Panc1 (cell line): ENCODE measurements around the gene PKLR. TPM values are rescaled to one million over a fixed set of nuclear protein-coding genes. Genes with fewer than 3 reads are reported as not detected.

Experiments used
- ATAC-seq: fragments of 200-7000 bp; cut with Tn5 transposase; 2 replicates; pipeline ENCODE4 v1.9.1; 2020; ENCODE audit warnings: mild to moderate bottlenecking, moderate library complexity
- BruUV-seq: library from RNA; stranded (reverse); fragments of 400-500 nt; replicated peaks from 2 replicates; lab custom pipeline; 2021; lab: Mats Ljungman, UMichigan
- CTCF ChIA-PET: fragments of 300-600 bp; sonication (Branson Sonifier 250); formaldehyde crosslinking; loops from one replicate; lab custom pipeline; 2022; ENCODE audit warnings: antibody characterized with exemption; lab: Charles Lee
- POLR2A ChIA-PET: fragments of 300-600 bp; sonication (Branson Sonifier 250); formaldehyde crosslinking; loops from one replicate; lab custom pipeline; 2022; ENCODE audit warnings: antibody characterized with exemption; lab: Charles Lee
- DNase-seq: peaks from one replicate; pipeline ENCODE4 v3.0.0-alpha.2; 2010; ENCODE audit warnings: low read depth, low spot score
- H3K27ac ChIP-seq: 2 replicates; pipeline ENCODE4 v1.5.1; 2011; ENCODE audit warnings: mild to moderate bottlenecking, low read length, inconsistent platforms
- H3K27me3 ChIP-seq: fragments of 200-500 bp; sonication (Bioruptor generic); 2 replicates; pipeline ENCODE4 v1.6.0; 2014; ENCODE audit warnings: low read length, inconsistent platforms; ENCODE audit not compliant: control insufficient read depth, insufficient read depth
- H3K36me3 ChIP-seq: fragments of 200-500 bp; sonication (Bioruptor generic); 2 replicates; pipeline ENCODE4 v1.5.1; 2014; ENCODE audit warnings: inconsistent platforms, mild to moderate bottlenecking, low read length, moderate library complexity; ENCODE audit not compliant: control insufficient read depth, insufficient read depth
- H3K4me1 ChIP-seq: 2 replicates; pipeline ENCODE4 v1.5.1; 2011; ENCODE audit warnings: inconsistent platforms, mild to moderate bottlenecking, low read length, moderate library complexity; ENCODE audit not compliant: control insufficient read depth, insufficient read depth
- H3K4me3 ChIP-seq, 2 experiments: 2 replicates each; pipeline ENCODE4 v1.5.1; 2011 to 2012; ENCODE audit warnings: low read depth in 2 of 2, low read length in 2 of 2, mild to moderate bottlenecking in 2 of 2, inconsistent platforms in 1 of 2, moderate library complexity in 1 of 2
- H3K9me3 ChIP-seq: fragments of 200-500 bp; sonication (Bioruptor generic); 2 replicates; pipeline ENCODE4 v1.5.1; 2014; ENCODE audit warnings: low read depth, mild to moderate bottlenecking, inconsistent platforms, low read length, moderate library complexity; ENCODE audit not compliant: control insufficient read depth, insufficient read depth
- POLR2AphosphoS5 ChIP-seq: IDR thresholded peaks from 2 replicates; pipeline ENCODE4 v1.6.1; 2012; ENCODE audit warnings: mild to moderate bottlenecking, low read depth, low read length, moderate library complexity
- SIN3A ChIP-seq: IDR thresholded peaks from 2 replicates; pipeline ENCODE4 v1.6.1; 2012; ENCODE audit warnings: low read depth, mild to moderate bottlenecking, low read length, moderate library complexity, borderline replicate concordance; ENCODE audit not compliant: insufficient read depth
- TCF7L2 ChIP-seq: IDR thresholded peaks from 2 replicates; pipeline ENCODE4 v1.6.1; 2011; ENCODE audit warnings: mild to moderate bottlenecking, low read depth, low read length, inconsistent platforms
- in situ Hi-C: cut with HindIII; loops from 2 replicates; pipeline ENCODE4 v1.10.0; 2016; ENCODE audit warnings: low sequenced_read_pairs, low pct_unique_long_range_greater_than_20kb
- intact Hi-C: fragments of 100-400 bp; cut with micrococcal nuclease; formaldehyde crosslinking; loops from one replicate; pipeline ENCODE4 v1.10.0; 2022; ENCODE audit not compliant: unreplicated experiment
- total RNA-seq: library from RNA; stranded (reverse); gene quantifications from one replicate; pipeline ENCODE4 v1.2.1, GENCODE V29; 2021; ENCODE audit not compliant: unreplicated experiment
- TF ChIP-seq, protein P1 (sequence below): fragments of 450-650 bp; IDR thresholded peaks from 2 replicates; pipeline ENCODE4 v1.5.1; 2017; ENCODE audit warnings: mild to moderate bottlenecking
- TF ChIP-seq, protein P2 (sequence below), 2 experiments: IDR thresholded peaks; 2 replicates each; pipeline ENCODE4 v1.6.1; 2011 to 2012; ENCODE audit warnings: low read depth in 2 of 2, control low read depth in 1 of 2, low read length in 1 of 2, mild to moderate bottlenecking in 1 of 2, moderate library complexity in 1 of 2; ENCODE audit not compliant: insufficient read depth in 1 of 2

PKLR gene
- total RNA-seq, 1 experiment from 2014 or later: 0.13 TPM

GRCh38 chr1:155326631-155327037, 25.4 kb upstream of the PKLR start:
- H3K9me3 ChIP-seq: no peaks in the 10 kb centered on the region
- H3K36me3 ChIP-seq: no peaks in the 10 kb centered on the region; the same call in none of the 2 replicates
- H3K4me3 ChIP-seq: no peak overlapping the region
- BruUV-seq: no TSS peak
- DNase-seq (no peak), ATAC-seq (no peak)
- intact Hi-C loops (no loop called here), in situ Hi-C loops (no loop called here)
- no peaks in the 10 kb centered on the region for H3K27me3 ChIP-seq
- peaks cover 30% of the 10 kb centered on the region for H3K4me1 ChIP-seq
- ChIA-PET CTCF (no interaction called here), POLR2A (interaction anchor here (0.5 kb wide), 1 partner anchor 223 kb away, joined by 3 read pairs; no protein-coding TSS in a partner anchor)
- H3K27ac ChIP-seq: no peak overlapping the region
- TF ChIP-seq, protein P1, sequence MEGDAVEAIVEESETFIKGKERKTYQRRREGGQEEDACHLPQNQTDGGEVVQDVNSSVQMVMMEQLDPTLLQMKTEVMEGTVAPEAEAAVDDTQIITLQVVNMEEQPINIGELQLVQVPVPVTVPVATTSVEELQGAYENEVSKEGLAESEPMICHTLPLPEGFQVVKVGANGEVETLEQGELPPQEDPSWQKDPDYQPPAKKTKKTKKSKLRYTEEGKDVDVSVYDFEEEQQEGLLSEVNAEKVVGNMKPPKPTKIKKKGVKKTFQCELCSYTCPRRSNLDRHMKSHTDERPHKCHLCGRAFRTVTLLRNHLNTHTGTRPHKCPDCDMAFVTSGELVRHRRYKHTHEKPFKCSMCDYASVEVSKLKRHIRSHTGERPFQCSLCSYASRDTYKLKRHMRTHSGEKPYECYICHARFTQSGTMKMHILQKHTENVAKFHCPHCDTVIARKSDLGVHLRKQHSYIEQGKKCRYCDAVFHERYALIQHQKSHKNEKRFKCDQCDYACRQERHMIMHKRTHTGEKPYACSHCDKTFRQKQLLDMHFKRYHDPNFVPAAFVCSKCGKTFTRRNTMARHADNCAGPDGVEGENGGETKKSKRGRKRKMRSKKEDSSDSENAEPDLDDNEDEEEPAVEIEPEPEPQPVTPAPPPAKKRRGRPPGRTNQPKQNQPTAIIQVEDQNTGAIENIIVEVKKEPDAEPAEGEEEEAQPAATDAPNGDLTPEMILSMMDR: no peak
- TF ChIP-seq POLR2AphosphoS5 (no peak), SIN3A (no peak), TCF7L2 (no peak)
- TF ChIP-seq, protein P2, sequence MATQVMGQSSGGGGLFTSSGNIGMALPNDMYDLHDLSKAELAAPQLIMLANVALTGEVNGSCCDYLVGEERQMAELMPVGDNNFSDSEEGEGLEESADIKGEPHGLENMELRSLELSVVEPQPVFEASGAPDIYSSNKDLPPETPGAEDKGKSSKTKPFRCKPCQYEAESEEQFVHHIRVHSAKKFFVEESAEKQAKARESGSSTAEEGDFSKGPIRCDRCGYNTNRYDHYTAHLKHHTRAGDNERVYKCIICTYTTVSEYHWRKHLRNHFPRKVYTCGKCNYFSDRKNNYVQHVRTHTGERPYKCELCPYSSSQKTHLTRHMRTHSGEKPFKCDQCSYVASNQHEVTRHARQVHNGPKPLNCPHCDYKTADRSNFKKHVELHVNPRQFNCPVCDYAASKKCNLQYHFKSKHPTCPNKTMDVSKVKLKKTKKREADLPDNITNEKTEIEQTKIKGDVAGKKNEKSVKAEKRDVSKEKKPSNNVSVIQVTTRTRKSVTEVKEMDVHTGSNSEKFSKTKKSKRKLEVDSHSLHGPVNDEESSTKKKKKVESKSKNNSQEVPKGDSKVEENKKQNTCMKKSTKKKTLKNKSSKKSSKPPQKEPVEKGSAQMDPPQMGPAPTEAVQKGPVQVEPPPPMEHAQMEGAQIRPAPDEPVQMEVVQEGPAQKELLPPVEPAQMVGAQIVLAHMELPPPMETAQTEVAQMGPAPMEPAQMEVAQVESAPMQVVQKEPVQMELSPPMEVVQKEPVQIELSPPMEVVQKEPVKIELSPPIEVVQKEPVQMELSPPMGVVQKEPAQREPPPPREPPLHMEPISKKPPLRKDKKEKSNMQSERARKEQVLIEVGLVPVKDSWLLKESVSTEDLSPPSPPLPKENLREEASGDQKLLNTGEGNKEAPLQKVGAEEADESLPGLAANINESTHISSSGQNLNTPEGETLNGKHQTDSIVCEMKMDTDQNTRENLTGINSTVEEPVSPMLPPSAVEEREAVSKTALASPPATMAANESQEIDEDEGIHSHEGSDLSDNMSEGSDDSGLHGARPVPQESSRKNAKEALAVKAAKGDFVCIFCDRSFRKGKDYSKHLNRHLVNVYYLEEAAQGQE (IDR thresholded peaks at IDR 0.05; ENCODE audit: insufficient read depth in 1 of 2, low read depth in 2 of 2, low read length in 1 of 2): no peak

GRCh38 chr1:155326020-155326526, 24.8 kb upstream of the PKLR start:
- POLR2A ChIA-PET: interaction anchor here (0.7 kb wide), 1 partner anchor 333 kb away, joined by 4 read pairs; no protein-coding TSS in a partner anchor
- H3K27ac ChIP-seq: peak overlapping the region; percentile 95
- H3K4me3 ChIP-seq: peak overlapping the region; percentile 92 to 96
- H3K27me3 ChIP-seq: no peaks in the 10 kb centered on the region
- intact Hi-C loops: no loop called here
- DNase-seq: no peak
- BruUV-seq: no TSS peak
- CTCF ChIA-PET: no interaction called here
- in situ Hi-C loops: no loop called here
- TF ChIP-seq, protein P1: no peak
- no peak for TF ChIP-seq SIN3A
- peak; percentile 38; the same call in 1 of the 2 replicates for TF ChIP-seq POLR2AphosphoS5
- TF ChIP-seq, protein P2 (IDR thresholded peaks at IDR 0.05; ENCODE audit: insufficient read depth in 1 of 2, low read depth in 2 of 2, low read length in 1 of 2): no peak
- H3K4me1 ChIP-seq: peaks cover 33% of the 10 kb centered on the region
- no peaks in the 10 kb centered on the region for H3K9me3 ChIP-seq
- ATAC-seq: no peak
- no peaks in the 10 kb centered on the region; the same call in none of the 2 replicates for H3K36me3 ChIP-seq
